Measurements from ENCODE around the gene CER1.
A peak's percentile ranks its signal among the peaks of the same experiment; 100 is the strongest.

CER1 gene

GRCh38 chr9:14722391-14723035 is at the start of gene CER1:
TSS of gene CER1 (minus strand) at chr9:14722733. CDS start at chr9:14722672, 61 bp downstream.
- no peak for DNase-seq (ENCODE audit: low read depth in 2 of 2)

GRCh38 chr9:14770592-14770991 is 48.1 kb upstream of the CER1 start:
- DNase-seq (ENCODE audit: low read depth in 2 of 2): no peak

GRCh38 chr9:14769230-14769571 is 46.7 kb upstream of the CER1 start:
- no peak for DNase-seq (ENCODE audit: low read depth in 2 of 2)

GRCh38 chr9:14768405-14769229 is 46.1 kb upstream of the CER1 start:
- DNase-seq (ENCODE audit: low read depth in 2 of 2): peak; percentile 26 to 36

GRCh38 chr9:14766299-14766698 is 43.8 kb upstream of the CER1 start:
- DNase-seq (ENCODE audit: low read depth in 2 of 2): no peak

GRCh38 chr9:14761584-14761983 is 39.1 kb upstream of the CER1 start:
- DNase-seq (ENCODE audit: low read depth in 2 of 2): no peak

- no peak for DNase-seq (ENCODE audit: low read depth in 2 of 2)
Measured at GRCh38 chr9:14760060-14760459, 37.5 kb upstream of the CER1 start.

- no peak for DNase-seq (ENCODE audit: low read depth in 2 of 2)
Measured at GRCh38 chr9:14756291-14756690, 33.8 kb upstream of the CER1 start.

GRCh38 chr9:14752871-14753270 is 30.3 kb upstream of the CER1 start:
- DNase-seq (ENCODE audit: low read depth in 2 of 2): no peak

GRCh38 chr9:14752271-14752670 is 29.7 kb upstream of the CER1 start:
- DNase-seq (ENCODE audit: low read depth in 2 of 2): no peak

- no peak for DNase-seq (ENCODE audit: low read depth in 2 of 2)
Measured at GRCh38 chr9:14750821-14751220, 28.3 kb upstream of the CER1 start.

- DNase-seq (ENCODE audit: low read depth in 2 of 2): no peak
Measured at GRCh38 chr9:14749741-14750211, 27.2 kb upstream of the CER1 start.

GRCh38 chr9:14748373-14748772 is 25.8 kb upstream of the CER1 start:
- no peak for DNase-seq (ENCODE audit: low read depth in 2 of 2)

GRCh38 chr9:14747111-14747510 is 24.6 kb upstream of the CER1 start:
- no peak for DNase-seq (ENCODE audit: low read depth in 2 of 2)

GRCh38 chr9:14746626-14747025 is 24.1 kb upstream of the CER1 start:
- DNase-seq (ENCODE audit: low read depth in 2 of 2): no peak

GRCh38 chr9:14744768-14745167 is 22.2 kb upstream of the CER1 start:
- no peak for DNase-seq (ENCODE audit: low read depth in 2 of 2)

GRCh38 chr9:14741369-14741768 is 18.8 kb upstream of the CER1 start:
- DNase-seq (ENCODE audit: low read depth in 2 of 2): no peak

- no peak for DNase-seq (ENCODE audit: low read depth in 2 of 2)
Measured at GRCh38 chr9:14733133-14733532, 10.6 kb upstream of the CER1 start.

GRCh38 chr9:14731294-14731981 is 8.9 kb upstream of the CER1 start:
- no peak for DNase-seq (ENCODE audit: low read depth in 2 of 2)

- peak; percentile 10 to 14 for DNase-seq (ENCODE audit: low read depth in 2 of 2)
Measured at GRCh38 chr9:14730461-14730898, 7.9 kb upstream of the CER1 start.

GRCh38 chr9:14723301-14723700 is 768 bp upstream of the CER1 start:
- DNase-seq (ENCODE audit: low read depth in 2 of 2): no peak

- no peak for DNase-seq (ENCODE audit: low read depth in 2 of 2)
Measured at GRCh38 chr9:14719231-14719923, 3.2 kb downstream of the CER1 start.

All from fibroblast of skin of left quadriceps (primary cell).